Adrenal gland (tissue), 12 donors: ENCODE data around the gene ZNF169. TPM values are rescaled to one million over a fixed set of nuclear protein-coding genes. Genes with fewer than 3 reads are reported as not detected.
"Not testable (repeated sequence)": the region's sequence is repeated elsewhere in the genome, so short reads cannot be mapped to it uniquely, and the experiment has no call there.

Experiments used
- DNase-seq, 7 donors: peaks; one replicate each; pipeline ENCODE4 v3.0.0-alpha.2; 2019 to 2020
- H3K27ac ChIP-seq, 5 donors: fragments of 200-600 bp; sonication (generic) in 4 of 5; 1 replicate in 3 of 5; 2 replicates in 2 of 5; pipeline versions ENCODE4 v1.5.1 to v1.8.0; 2016 to 2020; ENCODE audit warnings: mild to moderate bottlenecking in 1 of 5
- H3K27me3 ChIP-seq: fragments of 200-600 bp; 2 replicates; pipeline ENCODE4 v1.8.0; 2021
- H3K36me3 ChIP-seq, 2 donors: fragments of 200-600 bp; replicated peaks in 1 of 2; 1 replicate in 1 of 2; 2 replicates in 1 of 2; pipeline versions ENCODE4 v1.5.1 to v1.8.0; 2018 to 2022
- H3K4me1 ChIP-seq, 2 donors: fragments of 200-600 bp; replicated peaks in 1 of 2; 1 replicate in 1 of 2; 2 replicates in 1 of 2; pipeline versions ENCODE4 v1.5.1 to v1.8.0; 2018 to 2021
- H3K4me3 ChIP-seq, 4 donors: fragments of 200-600 bp; sonication (generic) in 3 of 4; one replicate each; pipeline ENCODE4 v1.5.1; 2016 to 2018
- H3K9me3 ChIP-seq, 3 donors: fragments of 200-600 bp; sonication (generic) in 1 of 3; replicated peaks in 1 of 3; 1 replicate in 2 of 3; 2 replicates in 1 of 3; pipeline versions ENCODE4 v1.5.1 to v1.8.0; 2016 to 2021
- POLR2A ChIP-seq, 2 donors: fragments of 450-650 bp; IDR thresholded peaks; one replicate each; pipeline ENCODE4 v1.6.1; 2017; ENCODE audit warnings: antibody characterized with exemption in 2 of 2, mild to moderate bottlenecking in 2 of 2, moderate library complexity in 1 of 2
- WGBS, 4 donors: extraction: QIAGEN DNeasy Blood & Tissue Kit in 2 of 4; methylation state at CpG; one replicate each; pipeline versions ENCODE4 v1.1.5 to v1.1.7; 2013 to 2017; 5-methylcytosine and 5-hydroxymethylcytosine counted together
- intact Hi-C, 2 donors: fragments of 100-400 bp; cut with DNase I; formaldehyde crosslinking; loops; one replicate each; pipeline versions ENCODE4 v1.14.1 to v1.15.0; 2022 to 2023
- polyA plus RNA-seq, 3 donors: library from polyadenylated mRNA; stranded (reverse); fragments of 200-250 nt in 2 of 3; fragments of 350-450 nt in 1 of 3; fragmentation: Illumina TruSeq in 1 of 3; extraction: RNeasy Lipid Tissue Mini Kit (QIAGEN cat#74804) in 1 of 3; gene quantifications; one replicate each; pipeline ENCODE4 v1.2.3, GENCODE V29; 2013 to 2014
- total RNA-seq, 9 donors: library from RNA; depleted of rRNA in 4 of 9; stranded (reverse); fragments of >200 nt in 4 of 9; fragments of 120-200 nt in 1 of 9; fragmentation: NEBNext Ultra II Directional in 1 of 9; extraction: Animal tissue kit (Norgen Biotek cat#: 25700) in 1 of 9; gene quantifications; one replicate each; pipeline versions ENCODE4 v1.1.0 to v1.2.4, GENCODE V29; 2013 to 2023
- TF ChIP-seq, protein P1 (sequence below), 6 experiments: fragments of 450-650 bp in 4 of 6; fragments of 200-600 bp in 2 of 6; sonication (generic) in 1 of 6; IDR thresholded peaks; 1 replicate in 5 of 6; 2 replicates in 1 of 6; pipeline versions ENCODE4 v1.5.1 to v1.8.0; 2016 to 2021; ENCODE audit warnings: antibody characterized with exemption in 6 of 6, mild to moderate bottlenecking in 2 of 6, moderate library complexity in 1 of 6
- donor health status: healthy with polysubstance abuse.
- donor health status: Bipolar disorder and iron deficiency.
- donor health status: DM: yes; HTN: yes; CAD: no.
- donor health status: DM: no; HTN: no; CAD: no.
- donor health status: DM: no; HTN: no; CAD: no.
- donor health status: DM: yes; HTN: yes; CAD: no.

The ZNF169 gene
- total and polyA plus RNA-seq, 12 donors = 1.2 to 34.9 (median 4.0) TPM

- no peak overlapping the region for H3K4me3 ChIP-seq
- no peaks in the 10 kb centered on the region for H3K4me1 ChIP-seq
- no peaks in the 10 kb centered on the region for H3K9me3 ChIP-seq
- no peaks in the 10 kb centered on the region for H3K27me3 ChIP-seq
- intact Hi-C loops = no loop called here
- TF ChIP-seq, protein P1, sequence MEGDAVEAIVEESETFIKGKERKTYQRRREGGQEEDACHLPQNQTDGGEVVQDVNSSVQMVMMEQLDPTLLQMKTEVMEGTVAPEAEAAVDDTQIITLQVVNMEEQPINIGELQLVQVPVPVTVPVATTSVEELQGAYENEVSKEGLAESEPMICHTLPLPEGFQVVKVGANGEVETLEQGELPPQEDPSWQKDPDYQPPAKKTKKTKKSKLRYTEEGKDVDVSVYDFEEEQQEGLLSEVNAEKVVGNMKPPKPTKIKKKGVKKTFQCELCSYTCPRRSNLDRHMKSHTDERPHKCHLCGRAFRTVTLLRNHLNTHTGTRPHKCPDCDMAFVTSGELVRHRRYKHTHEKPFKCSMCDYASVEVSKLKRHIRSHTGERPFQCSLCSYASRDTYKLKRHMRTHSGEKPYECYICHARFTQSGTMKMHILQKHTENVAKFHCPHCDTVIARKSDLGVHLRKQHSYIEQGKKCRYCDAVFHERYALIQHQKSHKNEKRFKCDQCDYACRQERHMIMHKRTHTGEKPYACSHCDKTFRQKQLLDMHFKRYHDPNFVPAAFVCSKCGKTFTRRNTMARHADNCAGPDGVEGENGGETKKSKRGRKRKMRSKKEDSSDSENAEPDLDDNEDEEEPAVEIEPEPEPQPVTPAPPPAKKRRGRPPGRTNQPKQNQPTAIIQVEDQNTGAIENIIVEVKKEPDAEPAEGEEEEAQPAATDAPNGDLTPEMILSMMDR (IDR thresholded peaks at IDR 0.05) = no peak
- TF ChIP-seq POLR2A (IDR thresholded peaks at IDR 0.05) = no peak
- no peaks in the 10 kb centered on the region for H3K36me3 ChIP-seq
- DNase-seq = no peak
- H3K27ac ChIP-seq = no peak overlapping the region
These were observed 44.2 kb downstream of the ZNF169 start for GRCh38 chr9:94303321-94303720.

- H3K36me3 ChIP-seq, intact Hi-C loops, DNase-seq, H3K9me3 ChIP-seq, H3K4me3 ChIP-seq, H3K4me1 ChIP-seq, H3K27ac ChIP-seq, H3K27me3 ChIP-seq: not testable (repeated sequence)
- WGBS, 4 donors = 95 to 97% methylated on average over 4 to 7 of the region's 15 CpGs; no CpG with 5 or more reads in 2 of the 4 donors
These were observed 56.2 kb downstream of the ZNF169 start for GRCh38 chr9:94315034-94315984.

GRCh38 chr9:94316236-94316635, 57.1 kb downstream of the ZNF169 start:
- 58% methylated on average over 3 of the region's 5 CpGs; no CpG with 5 or more reads in 3 of the 4 donors for WGBS, 4 donors
- H3K27ac ChIP-seq, H3K9me3 ChIP-seq, DNase-seq, H3K4me3 ChIP-seq, H3K4me1 ChIP-seq, H3K36me3 ChIP-seq, intact Hi-C loops, H3K27me3 ChIP-seq: not testable (repeated sequence)

DNA sequence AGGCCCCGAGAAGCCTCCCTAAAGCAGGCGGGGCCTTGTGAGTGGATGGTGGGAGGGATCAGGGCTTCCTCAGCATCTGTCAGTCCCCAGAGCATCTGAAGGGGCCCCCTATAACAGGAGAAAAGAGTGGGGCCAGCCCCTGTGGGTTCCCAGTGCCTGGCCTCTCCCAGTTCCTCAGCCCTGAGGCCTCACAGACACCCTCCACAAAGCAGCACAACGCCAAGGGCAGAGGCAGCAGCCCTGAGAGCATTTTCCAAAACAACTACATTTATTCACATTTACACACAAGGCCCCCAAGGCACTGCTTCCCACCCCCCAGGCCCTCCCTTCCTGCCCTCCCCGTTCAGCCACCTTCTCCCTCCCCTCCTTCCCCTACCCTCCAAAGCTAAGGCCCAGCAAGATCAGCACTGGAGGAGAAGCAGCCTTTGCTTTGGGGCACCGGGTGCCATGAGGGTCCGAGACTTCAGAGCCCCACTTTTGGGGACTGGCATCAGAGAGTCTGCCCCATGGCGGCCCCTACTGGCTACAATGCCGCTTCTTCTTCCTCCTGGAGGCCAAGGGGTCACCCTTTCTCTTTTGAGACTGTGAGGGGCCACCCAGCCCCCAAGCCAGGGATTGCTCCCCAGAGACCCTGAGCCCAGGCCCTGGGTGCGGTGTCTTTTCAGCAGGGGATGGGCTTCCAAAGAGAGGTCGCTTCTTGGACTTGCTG, 59.0 kb downstream of the ZNF169 start:
- H3K36me3 ChIP-seq, H3K9me3 ChIP-seq, H3K27ac ChIP-seq, intact Hi-C loops, H3K4me3 ChIP-seq, H3K27me3 ChIP-seq, DNase-seq, H3K4me1 ChIP-seq: not testable (repeated sequence)
- 83% methylated on average over 1 of the region's 10 CpGs; no CpG with 5 or more reads in 3 of the 4 donors for WGBS, 4 donors

GRCh38 chr9:94322342-94322940, 63.3 kb downstream of the ZNF169 start:
- H3K27me3 ChIP-seq, H3K4me1 ChIP-seq, H3K4me3 ChIP-seq, DNase-seq, H3K27ac ChIP-seq, H3K9me3 ChIP-seq, H3K36me3 ChIP-seq, intact Hi-C loops: not testable (repeated sequence)
- WGBS, 4 donors = 83 to 96% methylated on average over 4 to 8 of the region's 9 CpGs; no CpG with 5 or more reads in 2 of the 4 donors

- H3K4me3 ChIP-seq, H3K9me3 ChIP-seq, H3K27ac ChIP-seq, intact Hi-C loops, H3K27me3 ChIP-seq, DNase-seq, H3K4me1 ChIP-seq, H3K36me3 ChIP-seq: not testable (repeated sequence)
- 87 to 95% (median 91%) methylated on average over 4 to 13 of the region's 18 CpGs for WGBS, 4 donors
These were observed 64.2 kb downstream of the ZNF169 start for GRCh38 chr9:94323153-94323798.

DNA sequence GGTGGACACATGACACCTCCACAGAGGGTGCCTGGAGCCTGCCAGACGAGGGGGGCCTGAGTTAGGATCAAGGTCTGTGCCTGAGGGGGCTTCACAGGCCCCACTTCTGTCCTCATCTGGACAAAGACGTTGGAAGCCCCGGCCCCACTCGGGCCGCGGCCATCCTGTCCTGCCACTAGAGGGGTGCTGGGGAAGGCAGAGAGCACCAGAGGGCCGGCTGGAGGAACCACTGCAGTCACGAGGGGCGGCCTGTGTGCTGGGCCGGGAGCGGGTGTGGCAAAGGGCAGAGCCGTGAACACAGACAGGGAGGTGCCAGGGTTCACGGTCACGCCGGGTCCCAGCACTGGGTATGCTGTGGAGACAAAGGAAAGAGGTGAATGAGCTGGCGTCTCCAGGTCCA, 66.5 kb downstream of the ZNF169 start:
- H3K27me3 ChIP-seq, H3K4me3 ChIP-seq, H3K36me3 ChIP-seq, H3K4me1 ChIP-seq, H3K9me3 ChIP-seq, H3K27ac ChIP-seq, DNase-seq, intact Hi-C loops: not testable (repeated sequence)
- WGBS, 4 donors = 75 to 98% (median 89%) methylated on average over 8 to 15 of the region's 16 CpGs

DNA sequence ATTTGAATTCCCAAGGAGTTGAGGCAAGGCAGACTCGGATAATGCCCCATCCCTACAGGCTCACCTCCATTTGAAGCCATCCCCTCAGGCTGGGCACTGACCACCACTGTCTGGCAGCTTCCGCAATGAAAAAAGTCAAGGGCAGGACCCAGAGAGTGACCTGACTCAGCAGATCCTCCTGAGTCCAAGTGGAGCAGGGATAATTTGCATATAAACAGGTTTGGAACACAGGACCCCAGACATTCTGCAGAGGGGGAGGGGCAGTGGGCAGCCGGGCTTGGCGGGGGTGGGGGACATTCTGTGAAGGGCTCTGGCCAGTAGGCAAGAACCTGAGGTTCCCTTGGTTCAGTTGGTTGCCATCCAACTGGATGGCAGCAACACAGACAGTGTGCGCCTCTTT, 69.4 kb downstream of the ZNF169 start, which contains the start of gene NUTM2F:
NUTM2F (minus strand) TSS at position 101 of the 400 bp plus-strand sequence; CDS start at position 80, 21 bp downstream.
- H3K4me3 ChIP-seq, H3K27ac ChIP-seq, H3K9me3 ChIP-seq, H3K4me1 ChIP-seq, intact Hi-C loops, H3K27me3 ChIP-seq, H3K36me3 ChIP-seq, DNase-seq: not testable (repeated sequence)
- WGBS, 4 donors = 56 to 100% (median 83%) methylated on average over 1 to 2 of the region's 5 CpGs; no CpG with 5 or more reads in 1 of the 4 donors

- H3K4me1 ChIP-seq, H3K27ac ChIP-seq, DNase-seq, H3K9me3 ChIP-seq, H3K36me3 ChIP-seq, H3K27me3 ChIP-seq, intact Hi-C loops, H3K4me3 ChIP-seq: not testable (repeated sequence)
- WGBS, 4 donors = 84 to 94% (median 90%) methylated on average over 2 to 4 of the region's 4 CpGs
These were observed 77.3 kb downstream of the ZNF169 start for GRCh38 chr9:94336445-94336844.
